ENCODE measurements around the gene ALDH1A3.

The ALDH1A3 gene

DNA sequence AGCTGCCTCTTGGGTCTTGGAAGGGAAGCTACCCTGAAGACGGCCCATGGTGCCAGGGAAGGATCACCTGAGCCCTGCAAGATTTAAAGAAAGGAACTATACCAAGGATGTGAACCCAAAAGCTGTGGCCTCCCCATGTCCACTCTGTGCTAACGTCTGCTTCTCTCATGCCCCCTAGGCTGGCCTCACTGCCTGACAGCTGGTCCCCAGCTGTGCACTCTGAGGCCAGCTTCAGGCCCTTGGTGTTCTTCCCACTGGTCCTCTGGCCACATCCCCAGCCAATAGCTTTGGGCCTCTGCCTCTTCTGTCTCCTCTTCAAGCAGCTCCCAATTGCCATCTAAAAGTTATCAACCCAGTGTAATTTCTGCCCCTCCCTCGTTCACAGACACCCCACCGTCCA lies 34.3 kb downstream of the ALDH1A3 start:
- no peak overlapping the region for H3K4me3 ChIP-seq (ENCODE audit: low read depth, low read length)
- H3K27ac ChIP-seq (ENCODE audit: extremely low read depth, low read depth, low read length), result no peak overlapping the region
- peaks cover 0 to 21% of the 10 kb centered on the region in 2 experiments; a peak in 1 of 3 replicates for H3K36me3 ChIP-seq (ENCODE audit: control insufficient read depth in 2 of 2, insufficient read depth in 1 of 2, low read length in 2 of 2)
- no peaks in the 10 kb centered on the region; the same call in 1 of the 2 replicates for H3K4me1 ChIP-seq (ENCODE audit: control insufficient read depth, insufficient read depth, low read length)
- ChIA-PET CTCF (interaction anchor here (0.5 to 8.7 kb wide), 3 partner anchors 25 to 144 kb away, joined by 3 to 159 read pairs (median 4); no protein-coding TSS in a partner anchor), POLR2A (no interaction called here)
- H3K9me3 ChIP-seq (ENCODE audit: control insufficient read depth, insufficient read depth, low read depth, low read length), result no peaks in the 10 kb centered on the region
- no peak for TF ChIP-seq ZNF548 (tag by site-specific recombination; IDR thresholded peaks at IDR 0.05)
- no peak for TF ChIP-seq HOXD13 (CRISPR knock-in tag; IDR thresholded peaks at IDR 0.05; ENCODE audit: borderline replicate concordance)
- no peak for TF ChIP-seq ZNF596 (tag by site-specific recombination; IDR thresholded peaks at IDR 0.05)
- TF ChIP-seq, protein P1, sequence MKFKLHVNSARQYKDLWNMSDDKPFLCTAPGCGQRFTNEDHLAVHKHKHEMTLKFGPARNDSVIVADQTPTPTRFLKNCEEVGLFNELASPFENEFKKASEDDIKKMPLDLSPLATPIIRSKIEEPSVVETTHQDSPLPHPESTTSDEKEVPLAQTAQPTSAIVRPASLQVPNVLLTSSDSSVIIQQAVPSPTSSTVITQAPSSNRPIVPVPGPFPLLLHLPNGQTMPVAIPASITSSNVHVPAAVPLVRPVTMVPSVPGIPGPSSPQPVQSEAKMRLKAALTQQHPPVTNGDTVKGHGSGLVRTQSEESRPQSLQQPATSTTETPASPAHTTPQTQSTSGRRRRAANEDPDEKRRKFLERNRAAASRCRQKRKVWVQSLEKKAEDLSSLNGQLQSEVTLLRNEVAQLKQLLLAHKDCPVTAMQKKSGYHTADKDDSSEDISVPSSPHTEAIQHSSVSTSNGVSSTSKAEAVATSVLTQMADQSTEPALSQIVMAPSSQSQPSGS (tag by site-specific recombination; IDR thresholded peaks at IDR 0.05; ENCODE audit: low read depth), result no peak
- no peak for TF ChIP-seq ZNF138 (tag by site-specific recombination; IDR thresholded peaks at IDR 0.05; ENCODE audit: borderline replicate concordance)
- no peak for TF ChIP-seq ZNF600 (tag by site-specific recombination; IDR thresholded peaks at IDR 0.05)
- TF ChIP-seq, protein P2, sequence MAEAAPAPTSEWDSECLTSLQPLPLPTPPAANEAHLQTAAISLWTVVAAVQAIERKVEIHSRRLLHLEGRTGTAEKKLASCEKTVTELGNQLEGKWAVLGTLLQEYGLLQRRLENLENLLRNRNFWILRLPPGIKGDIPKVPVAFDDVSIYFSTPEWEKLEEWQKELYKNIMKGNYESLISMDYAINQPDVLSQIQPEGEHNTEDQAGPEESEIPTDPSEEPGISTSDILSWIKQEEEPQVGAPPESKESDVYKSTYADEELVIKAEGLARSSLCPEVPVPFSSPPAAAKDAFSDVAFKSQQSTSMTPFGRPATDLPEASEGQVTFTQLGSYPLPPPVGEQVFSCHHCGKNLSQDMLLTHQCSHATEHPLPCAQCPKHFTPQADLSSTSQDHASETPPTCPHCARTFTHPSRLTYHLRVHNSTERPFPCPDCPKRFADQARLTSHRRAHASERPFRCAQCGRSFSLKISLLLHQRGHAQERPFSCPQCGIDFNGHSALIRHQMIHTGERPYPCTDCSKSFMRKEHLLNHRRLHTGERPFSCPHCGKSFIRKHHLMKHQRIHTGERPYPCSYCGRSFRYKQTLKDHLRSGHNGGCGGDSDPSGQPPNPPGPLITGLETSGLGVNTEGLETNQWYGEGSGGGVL (tag by site-specific recombination; IDR thresholded peaks at IDR 0.05), result no peak
- TF ChIP-seq, protein P3, sequence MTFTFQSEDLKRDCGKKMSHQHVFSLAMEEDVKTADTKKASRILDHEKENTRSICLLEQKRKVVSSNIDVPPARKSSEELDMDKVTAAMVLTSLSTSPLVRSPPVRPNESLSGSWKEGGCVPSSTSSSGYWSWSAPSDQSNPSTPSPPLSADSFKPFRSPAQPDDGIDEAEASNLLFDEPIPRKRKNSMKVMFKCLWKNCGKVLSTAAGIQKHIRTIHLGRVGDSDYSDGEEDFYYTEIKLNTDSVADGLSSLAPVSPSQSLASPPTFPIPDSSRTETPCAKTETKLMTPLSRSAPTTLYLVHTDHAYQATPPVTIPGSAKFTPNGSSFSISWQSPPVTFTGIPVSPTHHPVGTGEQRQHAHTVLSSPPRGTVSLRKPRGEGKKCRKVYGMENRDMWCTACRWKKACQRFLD (tag by site-specific recombination; IDR thresholded peaks at IDR 0.05), result no peak
- TF ChIP-seq, protein P4, sequence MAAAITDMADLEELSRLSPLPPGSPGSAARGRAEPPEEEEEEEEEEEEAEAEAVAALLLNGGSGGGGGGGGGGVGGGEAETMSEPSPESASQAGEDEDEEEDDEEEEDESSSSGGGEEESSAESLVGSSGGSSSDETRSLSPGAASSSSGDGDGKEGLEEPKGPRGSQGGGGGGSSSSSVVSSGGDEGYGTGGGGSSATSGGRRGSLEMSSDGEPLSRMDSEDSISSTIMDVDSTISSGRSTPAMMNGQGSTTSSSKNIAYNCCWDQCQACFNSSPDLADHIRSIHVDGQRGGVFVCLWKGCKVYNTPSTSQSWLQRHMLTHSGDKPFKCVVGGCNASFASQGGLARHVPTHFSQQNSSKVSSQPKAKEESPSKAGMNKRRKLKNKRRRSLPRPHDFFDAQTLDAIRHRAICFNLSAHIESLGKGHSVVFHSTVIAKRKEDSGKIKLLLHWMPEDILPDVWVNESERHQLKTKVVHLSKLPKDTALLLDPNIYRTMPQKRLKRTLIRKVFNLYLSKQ (tag by site-specific recombination; IDR thresholded peaks at IDR 0.05; ENCODE audit: borderline replicate concordance), result no peak

GRCh38 chr15:100914876-100915275 lies 35.2 kb downstream of the ALDH1A3 start:
- H3K36me3 ChIP-seq (ENCODE audit: control insufficient read depth in 2 of 2, insufficient read depth in 1 of 2, low read length in 2 of 2), result peaks cover 0 to 12% of the 10 kb centered on the region in 2 experiments; a peak in 1 of 3 replicates
- CTCF ChIA-PET, result interaction anchor here (0.7 to 8.7 kb wide), 3 partner anchors 26 to 94 kb away, joined by 3 to 159 read pairs (median 4); no protein-coding TSS in a partner anchor

More at GRCh38 chr15:100914876-100915275, 35.2 kb downstream of the ALDH1A3 start:
- TF ChIP-seq ZBTB7A (tag by site-specific recombination; IDR thresholded peaks at IDR 0.05; ENCODE audit: low read depth), result no peak
- TF ChIP-seq, protein P5, sequence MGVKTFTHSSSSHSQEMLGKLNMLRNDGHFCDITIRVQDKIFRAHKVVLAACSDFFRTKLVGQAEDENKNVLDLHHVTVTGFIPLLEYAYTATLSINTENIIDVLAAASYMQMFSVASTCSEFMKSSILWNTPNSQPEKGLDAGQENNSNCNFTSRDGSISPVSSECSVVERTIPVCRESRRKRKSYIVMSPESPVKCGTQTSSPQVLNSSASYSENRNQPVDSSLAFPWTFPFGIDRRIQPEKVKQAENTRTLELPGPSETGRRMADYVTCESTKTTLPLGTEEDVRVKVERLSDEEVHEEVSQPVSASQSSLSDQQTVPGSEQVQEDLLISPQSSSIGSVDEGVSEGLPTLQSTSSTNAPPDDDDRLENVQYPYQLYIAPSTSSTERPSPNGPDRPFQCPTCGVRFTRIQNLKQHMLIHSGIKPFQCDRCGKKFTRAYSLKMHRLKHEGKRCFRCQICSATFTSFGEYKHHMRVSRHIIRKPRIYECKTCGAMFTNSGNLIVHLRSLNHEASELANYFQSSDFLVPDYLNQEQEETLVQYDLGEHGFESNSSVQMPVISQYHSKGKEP (tag by site-specific recombination; IDR thresholded peaks at IDR 0.05), result no peak
- no peak for TF ChIP-seq GLIS2 (tag by site-specific recombination; IDR thresholded peaks at IDR 0.05)
- no peak for TF ChIP-seq GFI1B (tag by site-specific recombination; IDR thresholded peaks at IDR 0.05)
- TF ChIP-seq ZNF560 (tag by site-specific recombination; IDR thresholded peaks at IDR 0.05; ENCODE audit: borderline replicate concordance), result no peak
- no peak for TF ChIP-seq ZNF175 (tag by site-specific recombination; IDR thresholded peaks at IDR 0.05)
- no peak for TF ChIP-seq ZNF138 (tag by site-specific recombination; IDR thresholded peaks at IDR 0.05; ENCODE audit: borderline replicate concordance)
- no peak overlapping the region for H3K4me3 ChIP-seq (ENCODE audit: low read depth, low read length)
- H3K4me1 ChIP-seq (ENCODE audit: control insufficient read depth, insufficient read depth, low read length), result no peaks in the 10 kb centered on the region; the same call in 1 of the 2 replicates
- H3K9me3 ChIP-seq (ENCODE audit: control insufficient read depth, insufficient read depth, low read depth, low read length), result no peaks in the 10 kb centered on the region
- H3K27ac ChIP-seq (ENCODE audit: extremely low read depth, low read depth, low read length), result no peak overlapping the region
- POLR2A ChIA-PET, result no interaction called here
